ENCODE data around the gene FDCSP.
"Not testable (repeated sequence)": the region's sequence is repeated elsewhere in the genome, so short reads cannot be mapped to it uniquely, and the experiment has no call there.

The FDCSP gene

GRCh38 chr4:70225824-70226223 lies at the start of gene FDCSP:
Gene FDCSP, plus strand, starts transcription at chr4:70226124. Its CDS starts 5,071 bp downstream, at chr4:70231195.
- no peak for DNase-seq (ENCODE audit: low read depth)

GRCh38 chr4:70177090-70177489 lies 48.8 kb upstream of the FDCSP start:
- no peak for DNase-seq (ENCODE audit: low read depth)

GRCh38 chr4:70178075-70178660 lies 47.8 kb upstream of the FDCSP start:
- DNase-seq (ENCODE audit: low read depth), result no peak

GRCh38 chr4:70179811-70180210 lies 46.1 kb upstream of the FDCSP start:
- DNase-seq (ENCODE audit: low read depth), result no peak

DNA sequence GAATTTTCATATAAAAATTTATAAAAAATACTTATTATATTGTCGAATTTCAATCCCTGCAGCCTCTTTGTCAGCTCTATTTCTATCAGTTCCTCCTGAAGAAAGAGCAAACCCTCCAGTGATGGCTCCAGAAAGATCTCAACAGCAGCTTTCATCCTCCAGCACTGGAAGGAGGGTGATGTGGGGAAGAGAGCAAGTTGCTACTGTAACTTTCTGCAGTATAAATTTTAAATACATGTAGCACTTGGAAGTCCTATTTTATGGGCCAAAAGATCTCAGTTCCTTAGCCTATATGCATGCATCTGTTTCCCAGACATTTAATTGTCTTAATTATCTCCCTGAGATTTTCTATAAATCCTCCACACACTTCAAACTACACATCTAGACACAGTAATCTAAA lies 44.1 kb upstream of the FDCSP start:
- no peak for DNase-seq (ENCODE audit: low read depth)

GRCh38 chr4:70182517-70183167 lies 43.3 kb upstream of the FDCSP start:
- DNase-seq (ENCODE audit: low read depth), result no peak

DNA sequence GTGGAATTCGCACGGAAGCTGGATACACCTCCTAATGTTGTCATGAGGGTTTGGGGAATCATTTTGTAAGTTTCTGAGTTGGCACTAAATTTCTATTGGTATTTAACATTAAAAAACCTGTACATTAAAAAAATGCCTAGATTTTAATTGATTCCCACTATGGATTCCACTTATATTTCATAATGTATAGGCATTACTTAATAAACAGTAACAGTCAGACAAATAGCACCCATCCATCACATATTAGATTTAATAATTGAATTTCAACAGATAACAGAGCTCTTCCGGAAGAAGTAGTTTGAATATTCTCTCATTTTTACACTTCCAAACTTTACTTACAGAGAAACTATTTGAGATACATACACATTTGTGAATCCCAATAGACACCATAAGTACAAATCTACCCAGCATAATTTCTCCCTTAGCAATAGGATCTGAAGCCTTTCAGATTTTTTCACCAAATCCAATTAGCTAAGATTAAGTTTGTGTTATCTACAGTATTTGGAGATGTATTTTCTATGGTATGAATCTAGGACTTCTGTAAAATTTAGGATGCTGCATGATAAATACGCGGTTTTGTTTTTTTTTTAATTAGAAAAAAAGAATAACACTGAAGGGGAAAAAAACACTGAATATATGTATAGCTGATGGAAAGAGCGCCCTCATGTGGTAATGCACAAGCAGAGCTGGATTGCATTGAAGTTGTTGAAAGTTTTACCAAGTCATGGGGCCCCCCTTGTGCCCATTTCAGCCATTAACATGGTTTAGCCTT lies 42.6 kb upstream of the FDCSP start:
- peak; percentile 12 for DNase-seq (ENCODE audit: low read depth)

- DNase-seq (ENCODE audit: low read depth), result no peak
These were observed 42.0 kb upstream of the FDCSP start for GRCh38 chr4:70183940-70184246.

DNA sequence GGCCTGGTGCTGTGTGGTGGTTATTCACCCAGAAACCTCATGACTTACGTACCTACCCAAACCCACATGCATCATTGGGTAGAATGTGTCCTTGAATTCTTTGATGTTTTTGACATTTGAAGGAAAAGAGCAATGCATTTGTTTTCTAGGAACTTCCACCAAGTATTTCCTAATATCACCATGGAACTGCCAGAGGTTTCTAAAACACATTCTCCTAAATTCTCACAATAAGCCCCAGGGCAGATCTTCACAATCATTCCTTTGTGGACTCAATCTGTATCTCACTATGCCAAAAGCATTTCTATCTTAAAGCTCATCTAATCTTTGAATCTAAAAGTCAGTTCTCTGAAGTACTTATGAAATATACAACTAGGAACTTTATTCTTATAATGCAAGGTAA lies 38.7 kb upstream of the FDCSP start:
- DNase-seq (ENCODE audit: low read depth), result no peak

DNA sequence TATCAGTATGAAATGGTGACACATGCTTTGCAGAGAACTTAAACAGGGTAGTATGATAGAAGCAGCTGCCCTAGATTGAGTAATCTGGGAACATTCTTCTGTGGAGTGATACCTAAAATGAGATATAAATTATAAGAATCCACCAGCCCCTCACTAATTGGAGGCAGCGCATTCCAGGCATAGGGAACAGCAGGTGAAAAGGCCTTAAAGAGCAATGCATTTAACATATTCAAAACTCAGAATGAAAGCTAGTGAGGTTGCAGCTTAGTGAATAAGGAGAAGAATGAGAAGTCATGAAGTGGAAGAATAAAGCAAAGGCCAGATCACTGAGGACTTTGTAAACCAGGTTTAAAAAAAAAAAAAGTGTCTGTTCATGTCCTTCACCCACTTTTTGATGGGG lies 35.3 kb upstream of the FDCSP start:
- no peak for DNase-seq (ENCODE audit: low read depth)

DNA sequence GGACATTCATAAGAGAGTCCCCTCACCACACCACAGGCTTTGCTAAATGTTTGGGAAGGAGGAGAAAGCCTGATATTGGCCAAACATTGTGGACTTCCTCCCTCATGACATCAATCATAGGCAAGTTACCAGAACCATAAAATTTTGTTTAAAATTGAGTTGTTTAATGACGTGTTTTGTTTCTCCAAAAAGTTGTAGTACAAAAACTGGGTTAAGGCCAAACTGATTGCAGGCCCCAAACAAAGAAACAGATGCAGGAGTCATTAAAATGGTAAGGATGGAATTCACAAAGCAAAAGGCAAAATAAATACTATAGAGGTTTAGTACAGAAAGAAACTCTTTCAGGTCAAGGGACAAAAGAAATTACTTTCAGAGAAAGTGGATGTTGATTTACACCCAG lies 34.3 kb upstream of the FDCSP start:
- no peak for DNase-seq (ENCODE audit: low read depth)

DNA sequence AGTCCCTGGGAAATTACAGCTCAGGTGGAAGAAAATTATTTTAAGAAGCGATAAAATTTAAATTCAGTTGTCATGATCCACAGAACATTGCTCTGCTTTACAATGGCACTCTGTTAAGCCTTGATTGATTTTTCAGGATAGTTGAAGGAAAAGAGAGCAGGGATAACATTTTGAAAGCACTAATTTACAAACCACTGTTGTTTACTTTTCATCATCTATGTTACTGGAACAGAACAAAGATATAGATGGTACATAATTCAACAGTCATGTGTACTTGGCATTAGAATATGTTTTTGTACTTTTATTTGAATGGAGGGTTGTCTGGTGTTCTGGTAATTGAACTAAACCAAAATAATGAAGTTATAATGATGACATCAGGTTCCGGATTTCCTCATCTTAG lies 33.0 kb upstream of the FDCSP start:
- DNase-seq (ENCODE audit: low read depth), result no peak

GRCh38 chr4:70195425-70195824 lies 30.5 kb upstream of the FDCSP start, which contains the start of gene ODAM:
Gene ODAM, plus strand, starts transcription at chr4:70195725. Its CDS starts 819 bp downstream, at chr4:70196544.
- no peak for DNase-seq (ENCODE audit: low read depth)

DNA sequence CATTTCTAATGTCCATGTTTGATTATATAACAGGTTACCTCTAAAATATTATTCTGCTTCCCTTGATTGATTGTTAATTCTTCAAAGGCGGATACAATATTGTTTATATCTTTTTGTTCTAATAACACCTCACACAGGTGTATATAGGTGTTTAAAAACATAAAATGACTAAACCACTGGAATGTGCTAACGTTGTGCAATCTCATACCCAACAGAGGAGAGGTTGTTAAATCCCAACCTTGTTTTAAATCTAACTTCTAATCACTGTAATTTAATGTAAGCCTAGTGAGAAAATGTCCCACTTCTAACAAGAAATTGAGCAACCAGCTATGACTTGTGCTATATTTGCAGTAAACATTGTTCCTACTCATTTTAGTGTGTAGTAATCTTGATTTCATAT lies 29.1 kb upstream of the FDCSP start:
- no peak for DNase-seq (ENCODE audit: low read depth)

GRCh38 chr4:70197842-70198241 lies 28.1 kb upstream of the FDCSP start:
- no peak for DNase-seq (ENCODE audit: low read depth)

GRCh38 chr4:70203601-70204000 lies 22.3 kb upstream of the FDCSP start:
- DNase-seq (ENCODE audit: low read depth), result no peak

DNA sequence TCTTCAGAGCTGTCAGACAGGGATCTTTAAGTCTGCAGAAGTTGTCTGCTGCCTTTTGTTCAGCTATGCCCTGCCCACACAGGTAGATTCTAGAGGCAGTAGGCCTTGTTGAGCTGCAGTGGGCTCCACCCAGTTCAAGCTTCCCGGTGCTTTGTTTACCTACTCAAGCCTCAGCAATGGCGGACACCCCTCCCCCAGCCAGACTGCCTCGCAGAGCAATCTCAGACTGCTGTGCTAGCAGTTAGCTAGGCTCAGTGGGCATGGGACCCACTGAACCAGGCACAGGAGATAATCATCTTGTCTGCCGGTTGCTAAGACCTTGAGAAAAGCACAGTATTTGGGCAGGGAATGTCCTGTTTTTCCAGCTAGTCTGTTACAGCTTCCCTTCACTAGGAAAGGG lies 13.2 kb upstream of the FDCSP start:
- not testable (repeated sequence) for DNase-seq (ENCODE audit: low read depth)

DNA sequence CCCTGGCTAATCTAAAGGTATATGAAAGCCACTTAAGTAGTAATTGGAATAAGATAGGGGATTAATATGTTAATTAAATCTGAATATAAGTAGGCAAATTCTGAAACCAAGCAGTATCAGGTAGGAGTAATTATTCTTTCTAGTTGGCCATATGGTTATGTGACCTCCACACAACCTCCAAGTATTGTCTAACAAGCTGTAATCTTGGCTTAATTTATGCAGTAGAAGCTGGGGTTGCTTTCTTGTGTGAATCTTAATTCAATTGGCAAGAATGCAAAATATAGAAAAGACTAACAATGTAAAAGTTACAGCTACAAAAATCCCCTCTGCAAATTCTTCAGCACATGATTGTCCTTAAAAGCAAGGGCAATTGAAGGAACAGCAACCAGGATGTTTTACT lies 9.8 kb upstream of the FDCSP start:
- not testable (repeated sequence) for DNase-seq (ENCODE audit: low read depth)

DNA sequence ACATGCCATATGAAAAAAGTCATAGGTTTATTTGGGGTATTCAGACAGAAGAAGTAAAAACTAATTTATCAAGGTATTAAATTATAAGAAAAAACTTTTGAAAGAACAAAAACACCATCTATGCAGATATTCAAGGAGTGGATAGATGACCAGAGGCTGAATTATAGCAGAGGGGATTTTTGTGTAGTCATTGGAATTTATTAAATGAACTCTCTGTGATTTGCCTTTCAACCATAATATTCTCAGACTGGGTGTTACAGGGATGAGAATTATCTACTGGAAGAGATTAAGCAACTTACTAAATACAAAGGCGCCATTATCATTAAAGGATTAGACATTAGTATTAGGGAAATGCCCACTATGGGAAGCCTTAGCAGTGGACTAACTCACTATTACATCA lies 9.4 kb upstream of the FDCSP start:
- not testable (repeated sequence) for DNase-seq (ENCODE audit: low read depth)

- DNase-seq (ENCODE audit: low read depth), result not testable (repeated sequence)
These were observed 4.5 kb upstream of the FDCSP start for GRCh38 chr4:70221389-70221788.

GRCh38 chr4:70221818-70222217 lies 4.1 kb upstream of the FDCSP start:
- DNase-seq (ENCODE audit: low read depth), result not testable (repeated sequence)

DNA sequence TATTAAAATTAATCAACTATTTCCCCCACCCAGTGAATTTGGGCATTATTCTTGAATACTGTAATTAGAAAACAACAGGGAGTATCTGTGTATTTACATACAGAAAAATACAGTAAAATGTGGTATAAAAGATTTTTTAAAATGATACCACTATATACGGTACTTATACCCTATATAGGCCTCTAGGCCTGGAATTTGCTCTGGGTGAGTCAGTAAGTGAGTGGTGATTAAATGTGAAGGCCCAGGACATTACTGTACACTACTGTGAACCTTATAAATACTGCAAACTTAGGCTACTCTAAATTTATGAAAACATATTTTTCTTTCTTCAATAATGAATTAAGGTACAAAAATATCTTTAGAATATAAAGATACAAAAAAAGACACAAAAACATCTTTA lies 10.2 kb downstream of the FDCSP start:
- DNase-seq (ENCODE audit: low read depth), result no peak

DNA sequence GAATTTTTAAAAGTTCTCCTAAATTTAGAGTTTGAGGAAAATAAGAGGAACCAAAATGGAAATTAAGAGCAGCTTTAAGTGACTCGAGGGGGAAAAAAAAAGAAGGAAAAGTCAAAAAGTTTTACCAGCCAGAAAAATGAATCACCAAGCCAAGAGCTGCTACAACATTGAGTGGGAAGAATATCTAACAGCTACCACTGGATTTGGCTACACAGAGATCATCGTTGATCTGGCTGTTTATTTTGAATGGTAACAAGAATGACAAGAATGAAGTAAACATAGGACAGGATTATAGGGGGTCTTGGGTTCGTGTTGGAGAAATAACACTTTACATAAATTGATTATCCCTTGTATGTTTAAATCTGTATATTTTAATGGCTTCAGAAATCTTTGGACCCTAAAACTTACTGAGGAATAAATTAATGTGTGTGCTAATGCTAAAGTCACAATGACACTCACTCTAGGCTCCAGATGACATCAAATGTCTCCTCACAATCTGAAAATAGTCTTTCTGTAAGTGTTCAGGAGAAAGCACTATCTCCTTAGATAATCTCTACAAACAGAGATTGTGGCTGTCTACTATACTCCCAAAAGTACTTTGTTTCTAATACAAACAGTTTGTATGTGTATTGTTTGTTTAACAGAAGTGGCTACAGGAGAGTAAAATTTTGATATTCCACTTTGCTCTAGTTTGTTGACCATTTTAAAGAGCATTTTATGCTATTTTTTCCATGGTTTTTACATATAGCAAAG lies 13.4 kb downstream of the FDCSP start:
- DNase-seq (ENCODE audit: low read depth), result no peak
